ENCODE measurements around the gene SLC38A1. TPM values are rescaled to one million over a fixed set of nuclear protein-coding genes. Genes with fewer than 3 reads are reported as not detected.

Gene SLC38A1
- total and polyA plus RNA-seq, 2 experiments from 2014 or later, result 114 to 234 TPM

DNA sequence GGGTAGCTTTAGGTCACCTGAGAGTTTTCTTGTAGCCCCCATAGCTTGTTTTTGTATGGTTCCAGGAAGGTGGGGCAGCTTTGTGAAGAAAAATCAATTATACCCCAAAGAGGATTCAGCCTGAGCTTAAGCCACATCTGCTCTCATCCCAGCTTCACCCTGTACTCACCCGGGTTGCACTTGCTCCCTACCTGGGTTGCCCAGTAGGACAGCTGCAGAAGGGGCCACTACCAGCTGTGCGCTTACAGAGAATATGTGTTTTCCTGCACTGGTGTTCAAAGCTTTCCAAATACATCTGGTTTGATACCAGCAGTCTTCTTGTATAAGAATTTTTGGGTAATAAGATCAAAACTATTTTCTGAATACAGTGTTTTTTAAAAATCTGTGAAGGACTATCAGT lies 3.0 kb upstream of the SLC38A1 start (continued):
- TF ChIP-seq, protein P1, sequence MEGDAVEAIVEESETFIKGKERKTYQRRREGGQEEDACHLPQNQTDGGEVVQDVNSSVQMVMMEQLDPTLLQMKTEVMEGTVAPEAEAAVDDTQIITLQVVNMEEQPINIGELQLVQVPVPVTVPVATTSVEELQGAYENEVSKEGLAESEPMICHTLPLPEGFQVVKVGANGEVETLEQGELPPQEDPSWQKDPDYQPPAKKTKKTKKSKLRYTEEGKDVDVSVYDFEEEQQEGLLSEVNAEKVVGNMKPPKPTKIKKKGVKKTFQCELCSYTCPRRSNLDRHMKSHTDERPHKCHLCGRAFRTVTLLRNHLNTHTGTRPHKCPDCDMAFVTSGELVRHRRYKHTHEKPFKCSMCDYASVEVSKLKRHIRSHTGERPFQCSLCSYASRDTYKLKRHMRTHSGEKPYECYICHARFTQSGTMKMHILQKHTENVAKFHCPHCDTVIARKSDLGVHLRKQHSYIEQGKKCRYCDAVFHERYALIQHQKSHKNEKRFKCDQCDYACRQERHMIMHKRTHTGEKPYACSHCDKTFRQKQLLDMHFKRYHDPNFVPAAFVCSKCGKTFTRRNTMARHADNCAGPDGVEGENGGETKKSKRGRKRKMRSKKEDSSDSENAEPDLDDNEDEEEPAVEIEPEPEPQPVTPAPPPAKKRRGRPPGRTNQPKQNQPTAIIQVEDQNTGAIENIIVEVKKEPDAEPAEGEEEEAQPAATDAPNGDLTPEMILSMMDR (conservative IDR thresholded peaks at IDR 0.05; ENCODE audit: low read depth in 2 of 2), result no peak
- TF ChIP-seq STAT1 (IDR thresholded peaks at IDR 0.05; ENCODE audit: unreplicated experiment), result no peak
- TF ChIP-seq CREB1 (CRISPR knock-in tag; IDR thresholded peaks at IDR 0.05; ENCODE audit: low read depth), result no peak

GRCh38 chr12:46269429-46270241 lies 792 bp upstream of the SLC38A1 start:
- no peaks in the 10 kb centered on the region; the same call in 1 of the 3 replicates for H3K36me3 Mint-ChIP-seq (ENCODE audit: low read depth)
- Histone ChIP-seq H3K27me3 (ENCODE audit: insufficient read depth) (no peaks in the 10 kb centered on the region), H3K9me2 (ENCODE audit: insufficient read depth) (no peaks in the 10 kb centered on the region), H3K36me3 (ENCODE audit: insufficient read depth) (no peaks in the 10 kb centered on the region), H3K4me2 (peak overlapping the region; percentile 86), H3K27ac (ENCODE audit: low read depth) (peak overlapping the region; percentile 99), H3K4me1 (ENCODE audit: insufficient read depth) (peaks cover 34% of the 10 kb centered on the region), H4K20me1 (replicated peaks; ENCODE audit: insufficient read depth) (peaks cover 11% of the 10 kb centered on the region; the same call in 1 of the 2 replicates), H3F3A (replicated peaks; ENCODE audit: low read depth) (no peaks in the 10 kb centered on the region), H3K79me2 (replicated peaks; ENCODE audit: insufficient read depth) (peaks cover 68% of the 10 kb centered on the region), H3K4me3 (peak overlapping the region; percentile 90), H2AFZ (peak overlapping the region; percentile 64; the same call in 1 of the 2 replicates)
- peak; percentile 17 for ATAC-seq
- H3K4me3 Mint-ChIP-seq, result no peak overlapping the region; the same call in 2 of the 3 replicates
- peak; percentile 74 for DNase-seq (ENCODE audit: low spot score)
- H3K27me3 Mint-ChIP-seq (ENCODE audit: insufficient read depth, low read depth, poor library complexity), result no peaks in the 10 kb centered on the region
- H3K9me3 Mint-ChIP-seq, result no peaks in the 10 kb centered on the region
- no peak overlapping the region for H3K27ac Mint-ChIP-seq
- peaks cover 24% of the 10 kb centered on the region for H3K4me1 Mint-ChIP-seq
- TF ChIP-seq, protein P2, sequence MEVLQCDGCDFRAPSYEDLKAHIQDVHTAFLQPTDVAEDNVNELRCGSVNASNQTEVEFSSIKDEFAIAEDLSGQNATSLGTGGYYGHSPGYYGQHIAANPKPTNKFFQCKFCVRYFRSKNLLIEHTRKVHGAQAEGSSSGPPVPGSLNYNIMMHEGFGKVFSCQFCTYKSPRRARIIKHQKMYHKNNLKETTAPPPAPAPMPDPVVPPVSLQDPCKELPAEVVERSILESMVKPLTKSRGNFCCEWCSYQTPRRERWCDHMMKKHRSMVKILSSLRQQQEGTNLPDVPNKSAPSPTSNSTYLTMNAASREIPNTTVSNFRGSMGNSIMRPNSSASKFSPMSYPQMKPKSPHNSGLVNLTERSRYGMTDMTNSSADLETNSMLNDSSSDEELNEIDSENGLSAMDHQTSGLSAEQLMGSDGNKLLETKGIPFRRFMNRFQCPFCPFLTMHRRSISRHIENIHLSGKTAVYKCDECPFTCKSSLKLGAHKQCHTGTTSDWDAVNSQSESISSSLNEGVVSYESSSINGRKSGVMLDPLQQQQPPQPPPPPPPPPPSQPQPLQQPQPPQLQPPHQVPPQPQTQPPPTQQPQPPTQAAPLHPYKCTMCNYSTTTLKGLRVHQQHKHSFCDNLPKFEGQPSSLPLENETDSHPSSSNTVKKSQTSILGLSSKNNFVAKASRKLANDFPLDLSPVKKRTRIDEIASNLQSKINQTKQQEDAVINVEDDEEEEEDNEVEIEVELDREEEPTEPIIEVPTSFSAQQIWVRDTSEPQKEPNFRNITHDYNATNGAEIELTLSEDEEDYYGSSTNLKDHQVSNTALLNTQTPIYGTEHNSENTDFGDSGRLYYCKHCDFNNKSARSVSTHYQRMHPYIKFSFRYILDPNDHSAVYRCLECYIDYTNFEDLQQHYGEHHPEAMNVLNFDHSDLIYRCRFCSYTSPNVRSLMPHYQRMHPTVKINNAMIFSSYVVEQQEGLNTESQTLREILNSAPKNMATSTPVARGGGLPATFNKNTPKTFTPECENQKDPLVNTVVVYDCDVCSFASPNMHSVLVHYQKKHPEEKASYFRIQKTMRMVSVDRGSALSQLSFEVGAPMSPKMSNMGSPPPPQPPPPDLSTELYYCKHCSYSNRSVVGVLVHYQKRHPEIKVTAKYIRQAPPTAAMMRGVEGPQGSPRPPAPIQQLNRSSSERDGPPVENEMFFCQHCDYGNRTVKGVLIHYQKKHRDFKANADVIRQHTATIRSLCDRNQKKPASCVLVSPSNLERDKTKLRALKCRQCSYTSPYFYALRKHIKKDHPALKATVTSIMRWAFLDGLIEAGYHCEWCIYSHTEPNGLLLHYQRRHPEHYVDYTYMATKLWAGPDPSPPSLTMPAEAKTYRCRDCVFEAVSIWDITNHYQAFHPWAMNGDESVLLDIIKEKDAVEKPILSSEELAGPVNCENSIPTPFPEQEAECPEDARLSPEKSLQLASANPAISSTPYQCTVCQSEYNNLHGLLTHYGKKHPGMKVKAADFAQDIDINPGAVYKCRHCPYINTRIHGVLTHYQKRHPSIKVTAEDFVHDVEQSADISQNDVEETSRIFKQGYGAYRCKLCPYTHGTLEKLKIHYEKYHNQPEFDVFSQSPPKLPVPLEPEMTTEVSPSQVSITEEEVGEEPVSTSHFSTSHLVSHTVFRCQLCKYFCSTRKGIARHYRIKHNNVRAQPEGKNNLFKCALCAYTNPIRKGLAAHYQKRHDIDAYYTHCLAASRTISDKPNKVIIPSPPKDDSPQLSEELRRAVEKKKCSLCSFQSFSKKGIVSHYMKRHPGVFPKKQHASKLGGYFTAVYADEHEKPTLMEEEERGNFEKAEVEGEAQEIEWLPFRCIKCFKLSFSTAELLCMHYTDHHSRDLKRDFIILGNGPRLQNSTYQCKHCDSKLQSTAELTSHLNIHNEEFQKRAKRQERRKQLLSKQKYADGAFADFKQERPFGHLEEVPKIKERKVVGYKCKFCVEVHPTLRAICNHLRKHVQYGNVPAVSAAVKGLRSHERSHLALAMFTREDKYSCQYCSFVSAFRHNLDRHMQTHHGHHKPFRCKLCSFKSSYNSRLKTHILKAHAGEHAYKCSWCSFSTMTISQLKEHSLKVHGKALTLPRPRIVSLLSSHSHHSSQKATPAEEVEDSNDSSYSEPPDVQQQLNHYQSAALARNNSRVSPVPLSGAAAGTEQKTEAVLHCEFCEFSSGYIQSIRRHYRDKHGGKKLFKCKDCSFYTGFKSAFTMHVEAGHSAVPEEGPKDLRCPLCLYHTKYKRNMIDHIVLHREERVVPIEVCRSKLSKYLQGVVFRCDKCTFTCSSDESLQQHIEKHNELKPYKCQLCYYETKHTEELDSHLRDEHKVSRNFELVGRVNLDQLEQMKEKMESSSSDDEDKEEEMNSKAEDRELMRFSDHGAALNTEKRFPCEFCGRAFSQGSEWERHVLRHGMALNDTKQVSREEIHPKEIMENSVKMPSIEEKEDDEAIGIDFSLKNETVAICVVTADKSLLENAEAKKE (CRISPR knock-in tag; IDR thresholded peaks at IDR 0.05), result no peak
- TF ChIP-seq REST (IDR thresholded peaks at IDR 0.05; ENCODE audit: unreplicated experiment), result no peak
- no peak for TF ChIP-seq ZNF331 (CRISPR knock-in tag; IDR thresholded peaks at IDR 0.05; ENCODE audit: low read depth)
- TF ChIP-seq, protein P1 (conservative IDR thresholded peaks at IDR 0.05; ENCODE audit: low read depth in 2 of 2), result no peak
- TF ChIP-seq NANOG (IDR thresholded peaks at IDR 0.05; ENCODE audit: borderline replicate concordance), result no peak
- TF ChIP-seq JUNB (IDR thresholded peaks at IDR 0.05; ENCODE audit: unreplicated experiment), result no peak
- no peak for TF ChIP-seq CREB1 (CRISPR knock-in tag; IDR thresholded peaks at IDR 0.05; ENCODE audit: low read depth)

Measured in GM23338 (cell line).